Measurements from ENCODE around the gene MN1.

GRCh38 chr22:27726686-27727449, 74.7 kb downstream of the MN1 start:
- TF ChIP-seq POLR2A (IDR thresholded peaks at IDR 0.05) (no peak), CTCF (IDR thresholded peaks at IDR 0.05) (no peak)

All from breast epithelium (tissue), 3 donors.